ENCODE data around the gene PIK3R1.
A peak's percentile ranks its signal among the peaks of the same experiment; 100 is the strongest.

Gene PIK3R1

DNA sequence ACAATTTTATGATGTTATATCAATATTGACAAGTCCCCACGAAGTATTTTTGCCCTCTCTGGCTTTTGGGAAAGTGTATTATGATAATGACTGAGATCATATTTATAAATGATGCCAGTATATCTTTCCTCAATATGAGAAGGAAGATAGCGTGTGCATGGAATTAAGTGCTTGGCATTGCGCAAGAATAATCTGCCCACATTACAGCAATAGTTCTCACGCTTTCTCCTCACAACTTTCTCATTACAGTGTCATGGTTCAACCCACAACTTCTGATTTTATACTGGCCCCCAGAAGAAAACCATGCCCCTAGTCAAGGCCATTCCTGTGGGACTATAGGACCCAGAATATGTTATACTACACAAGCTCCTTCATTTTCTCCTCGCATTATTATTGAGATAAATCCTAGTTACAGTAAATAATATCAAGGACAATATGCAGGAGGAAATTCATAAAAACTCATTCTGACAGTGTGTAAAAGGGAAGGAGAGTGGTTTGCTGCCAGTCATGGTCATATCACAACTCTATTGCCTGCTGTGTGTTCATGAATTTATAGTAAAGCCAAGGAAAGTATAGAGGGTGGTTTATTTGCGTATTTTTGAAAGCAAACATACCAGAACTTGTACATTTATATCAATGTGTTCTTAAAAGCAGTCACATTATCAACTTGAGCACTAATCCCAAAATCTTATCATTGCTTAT, 114.1 kb downstream of the PIK3R1 start:
- DNase-seq (ENCODE audit: low read depth in 2 of 2) = no peak

DNA sequence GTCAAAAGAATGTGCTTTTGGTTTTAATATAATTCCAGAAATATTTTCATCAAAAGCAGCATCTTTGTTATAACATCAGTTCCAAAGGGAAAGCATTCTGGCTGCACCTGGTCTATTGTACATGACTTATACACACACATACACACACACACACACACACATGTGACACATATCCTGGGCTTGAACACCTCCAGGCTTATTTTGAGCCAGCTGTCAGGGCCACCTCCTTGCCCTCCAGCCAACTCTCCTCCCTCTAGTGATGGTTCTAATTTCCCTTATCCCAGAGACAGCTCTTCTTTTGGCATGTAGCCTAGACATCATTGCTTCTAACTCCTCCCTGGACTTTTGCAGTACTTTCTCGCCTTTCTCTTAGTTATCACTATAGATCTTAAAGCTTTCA, 115.0 kb downstream of the PIK3R1 start:
- DNase-seq (ENCODE audit: low read depth in 2 of 2) = no peak

DNA sequence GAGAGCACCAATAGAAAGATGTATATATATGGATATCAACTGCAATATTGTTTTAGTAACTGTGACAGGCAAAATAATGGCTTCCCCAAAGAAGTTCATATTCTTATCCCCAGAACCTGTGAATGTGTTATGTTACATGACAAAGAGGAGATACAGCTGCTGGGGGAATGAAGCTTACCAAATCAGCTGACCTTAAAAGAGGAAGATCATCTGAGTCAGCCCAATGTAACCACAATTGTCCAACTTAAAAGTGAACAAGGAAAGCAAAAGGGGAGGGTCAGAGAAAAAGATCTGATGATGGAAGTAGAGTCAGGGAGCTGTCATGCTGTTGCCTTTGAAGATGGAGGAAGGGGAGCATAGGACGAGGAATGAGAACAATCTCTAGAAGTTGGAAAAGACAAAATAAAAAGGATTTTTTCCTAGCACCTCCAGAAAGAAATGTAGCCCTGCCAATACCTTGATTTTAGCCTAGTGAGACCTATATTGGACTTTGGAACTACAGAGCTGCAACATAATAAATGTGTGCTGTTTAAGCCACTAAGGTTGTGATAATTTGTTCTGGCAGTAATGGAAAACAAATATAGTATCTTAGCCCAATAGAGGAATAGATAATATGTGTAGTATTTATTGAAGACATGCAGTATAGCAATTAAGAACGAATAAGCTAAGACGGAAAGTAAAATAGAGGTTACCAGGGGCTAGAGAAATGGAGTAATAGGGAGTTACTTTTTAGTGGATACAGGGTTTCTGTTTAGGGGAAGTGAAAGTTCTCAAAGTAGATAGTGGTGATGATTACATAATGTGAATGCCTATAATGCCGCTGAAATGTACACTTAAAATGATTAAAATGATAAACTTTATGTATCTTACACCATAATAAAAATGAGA, 115.9 kb downstream of the PIK3R1 start:
- no peak for DNase-seq (ENCODE audit: low read depth in 2 of 2)

DNA sequence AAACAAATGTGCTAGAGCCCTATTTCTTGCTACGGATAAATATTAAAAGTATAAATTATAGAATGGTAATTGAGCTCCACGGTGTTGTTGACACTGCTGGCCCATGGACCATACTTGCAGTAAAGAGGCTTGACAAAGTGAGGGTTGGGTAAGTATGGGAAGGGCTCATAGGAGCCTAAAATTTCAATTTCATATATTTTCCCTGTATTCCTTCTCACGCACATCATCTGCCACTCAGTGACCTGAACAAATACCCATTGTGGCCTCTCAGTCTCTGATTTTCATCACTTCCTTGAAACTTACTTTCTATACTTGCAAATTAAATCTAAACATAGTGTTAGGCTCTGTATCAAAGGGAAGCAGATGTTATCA, 116.5 kb downstream of the PIK3R1 start:
- DNase-seq (ENCODE audit: low read depth in 2 of 2) = no peak

DNA sequence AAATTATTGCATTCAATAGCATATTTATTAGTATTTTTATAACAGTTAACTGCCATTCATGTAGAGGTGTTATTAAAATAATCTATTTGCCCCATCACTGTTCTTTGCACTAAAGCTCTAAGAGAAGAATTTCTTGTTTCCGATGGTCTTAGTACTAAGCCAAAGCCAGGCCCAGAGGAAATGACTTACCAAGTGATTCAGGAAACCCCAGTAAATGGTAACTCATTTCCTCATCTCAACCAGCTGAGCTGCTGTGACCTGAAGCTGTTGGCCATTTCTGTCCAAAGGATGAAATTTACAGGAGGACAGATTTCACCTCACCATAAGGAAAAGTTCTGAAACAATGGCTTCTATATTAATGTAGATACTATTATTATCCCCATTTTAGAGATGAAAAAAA, 117.0 kb downstream of the PIK3R1 start:
- DNase-seq (ENCODE audit: low read depth in 2 of 2) = no peak

DNA sequence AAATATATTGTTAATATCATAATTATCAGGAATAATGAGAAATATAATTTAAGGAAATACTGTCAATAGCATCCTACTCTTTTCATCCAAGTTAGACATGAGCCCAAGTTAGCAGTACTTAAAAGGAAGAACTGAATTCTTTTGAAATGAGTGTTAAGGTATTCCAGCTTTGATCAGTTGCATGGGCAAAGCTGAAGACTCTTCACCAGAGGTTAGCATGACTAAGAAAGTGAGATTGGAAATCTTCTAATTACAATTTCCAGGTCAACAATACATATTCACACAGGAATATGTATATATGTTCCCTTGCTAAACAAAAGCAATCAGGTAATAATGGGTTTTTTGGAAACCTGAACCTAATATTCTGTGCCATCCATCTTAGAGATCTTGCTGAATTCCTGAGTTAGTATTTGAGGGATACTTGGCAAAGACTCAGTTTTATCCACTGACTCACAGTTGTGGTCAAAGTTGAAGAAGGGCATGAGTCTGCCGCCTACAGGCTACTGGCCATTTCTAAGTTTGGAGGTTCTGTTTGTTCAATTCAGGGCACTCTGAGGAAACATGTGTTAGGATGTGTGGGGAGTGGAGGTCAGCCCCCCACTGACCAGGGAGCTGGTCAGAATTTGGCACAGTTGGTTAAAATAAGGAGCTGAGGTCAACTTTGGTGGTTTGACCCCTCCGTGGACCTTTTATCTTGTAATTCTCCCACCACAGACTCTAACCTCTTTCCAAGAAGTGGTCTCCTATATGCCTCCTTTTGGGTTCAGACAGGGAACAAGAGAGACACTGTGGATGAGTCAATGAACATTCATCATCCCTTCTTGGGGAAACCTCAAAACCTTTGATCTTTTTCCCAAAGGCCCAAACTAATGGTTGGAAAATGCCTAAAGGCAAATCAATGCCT, 118.3 kb downstream of the PIK3R1 start:
- no peak for DNase-seq (ENCODE audit: low read depth in 2 of 2)

DNA sequence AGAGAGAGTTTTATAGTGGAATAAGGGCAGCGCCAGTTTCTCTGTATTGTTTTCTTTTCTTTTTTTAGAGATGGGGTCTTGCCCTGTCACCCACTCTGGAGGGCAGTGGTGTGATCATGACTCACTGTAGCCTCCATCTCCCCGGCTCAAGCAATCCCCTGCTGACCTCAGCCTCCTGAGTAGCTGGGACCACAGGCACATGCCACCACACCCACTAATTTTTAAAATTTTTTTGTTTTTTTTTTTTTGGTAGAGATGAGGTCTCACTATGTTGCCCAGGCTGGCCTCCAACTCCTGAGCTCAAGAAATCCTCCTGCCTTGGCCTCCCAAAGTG, 119.0 kb downstream of the PIK3R1 start:
- DNase-seq (ENCODE audit: low read depth in 2 of 2) = no peak

DNA sequence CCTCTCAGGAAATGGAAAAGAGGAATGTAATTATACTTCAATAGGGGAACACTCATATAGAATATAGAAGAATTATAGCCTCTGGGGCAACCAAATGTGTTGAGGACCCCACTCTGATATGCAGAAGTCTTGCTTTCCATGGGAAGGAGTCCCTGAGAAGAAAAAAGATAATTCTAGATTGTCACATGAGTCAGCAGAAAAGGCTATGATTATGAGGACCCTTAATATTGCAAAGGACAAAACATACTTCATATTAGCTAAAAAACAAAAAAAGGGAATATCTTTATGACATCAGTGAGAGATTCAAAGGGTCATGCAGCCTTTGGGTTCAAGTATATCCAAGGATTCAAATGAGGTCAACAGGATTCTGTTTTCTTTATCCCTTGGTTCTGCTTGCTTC, 119.5 kb downstream of the PIK3R1 start:
- no peak for DNase-seq (ENCODE audit: low read depth in 2 of 2)

DNA sequence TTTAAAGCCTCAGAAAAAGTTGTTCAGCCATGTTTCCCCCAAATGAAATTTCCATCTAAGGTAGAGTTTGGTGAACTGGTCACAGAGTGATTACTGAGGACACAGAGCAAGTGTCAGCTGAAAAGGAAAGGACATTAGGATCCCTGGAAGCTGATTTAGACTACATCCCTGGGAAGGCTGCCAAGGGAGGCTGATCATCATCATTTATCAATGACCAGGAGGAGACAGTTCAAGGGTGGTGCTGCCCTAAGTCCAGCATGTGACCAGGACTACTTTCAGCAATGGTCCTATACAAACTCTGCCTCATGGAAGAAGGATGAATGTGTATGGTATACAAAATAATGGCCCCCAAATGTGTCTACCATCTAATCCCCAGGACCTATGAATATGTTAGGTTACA, 120.6 kb downstream of the PIK3R1 start:
- no peak for DNase-seq (ENCODE audit: low read depth in 2 of 2)

DNA sequence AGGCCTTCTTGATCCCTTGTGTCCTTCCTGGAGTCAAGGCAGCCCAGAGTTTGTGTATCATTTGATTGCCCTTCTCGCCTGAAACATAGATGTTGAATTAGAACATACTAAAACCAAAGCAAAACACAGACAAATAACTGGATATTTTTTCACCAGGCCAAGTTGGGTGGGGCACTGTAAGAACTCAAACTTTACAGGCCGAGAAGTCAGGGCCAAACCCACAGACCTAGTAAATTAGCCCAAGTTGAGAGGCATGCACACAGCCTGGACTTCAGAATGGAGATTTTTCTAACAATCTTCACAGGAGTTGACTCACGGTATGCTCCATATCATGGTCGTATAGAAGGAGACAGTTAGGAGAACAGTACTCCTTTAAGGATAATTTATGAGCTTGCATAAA, 121.7 kb downstream of the PIK3R1 start:
- no peak for DNase-seq (ENCODE audit: low read depth in 2 of 2)

DNA sequence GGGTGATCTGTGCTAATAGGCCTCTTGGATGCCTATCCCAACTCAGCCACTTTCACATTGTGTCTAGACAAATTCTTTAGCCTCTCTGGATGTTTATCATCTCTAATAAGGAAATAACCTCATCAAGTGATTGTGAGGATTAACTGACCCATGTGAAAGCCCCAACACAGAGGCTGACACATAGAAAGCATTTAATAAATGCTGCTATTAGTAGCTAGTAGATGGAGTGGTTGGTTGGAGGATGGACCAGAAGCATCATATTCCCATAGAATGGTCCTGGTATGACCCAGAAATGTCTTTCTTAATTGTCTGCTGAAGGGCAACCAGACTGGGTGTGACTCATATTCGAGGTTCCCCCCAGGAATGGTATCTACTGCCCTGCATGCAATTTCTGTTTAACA, 124.4 kb downstream of the PIK3R1 start:
- no peak for DNase-seq (ENCODE audit: low read depth in 2 of 2)

DNA sequence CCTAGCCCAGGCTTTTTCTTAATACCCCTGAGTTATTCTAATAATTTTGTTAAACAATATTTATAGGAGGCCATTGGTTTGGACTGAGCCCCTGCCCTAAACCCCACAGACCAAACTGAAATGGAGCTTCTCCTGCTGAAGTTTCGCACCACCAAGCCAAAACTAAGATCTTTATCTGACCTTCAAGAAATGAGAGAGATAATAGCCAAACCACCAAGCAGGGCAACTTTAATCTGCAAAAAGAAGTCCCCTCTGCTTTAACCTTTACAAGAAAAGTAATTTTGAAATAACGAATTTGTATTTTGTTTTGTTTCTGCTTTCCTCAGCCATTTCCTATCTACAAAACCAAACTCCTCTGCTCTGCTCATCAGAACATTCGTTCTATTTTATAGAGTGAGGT, 125.5 kb downstream of the PIK3R1 start:
- DNase-seq (ENCODE audit: low read depth in 2 of 2) = no peak

DNA sequence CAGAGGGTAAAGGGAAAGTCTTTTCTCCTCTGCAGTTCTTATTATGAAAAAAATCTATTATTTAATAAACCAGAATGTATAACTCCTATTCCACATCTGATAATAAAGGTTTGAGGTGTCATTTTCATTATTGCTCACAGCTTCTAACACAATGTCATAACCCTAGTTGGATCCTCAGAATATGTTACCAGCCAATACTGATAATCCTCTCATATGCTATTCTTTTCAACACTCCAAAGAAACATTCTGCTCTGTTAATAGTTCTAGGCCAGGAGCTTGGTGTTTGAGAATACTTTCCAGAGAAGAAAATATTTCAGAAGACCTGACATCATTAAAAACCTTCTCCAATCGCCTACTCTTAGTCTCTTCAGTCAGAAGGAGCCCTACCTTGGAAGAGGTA, 127.1 kb downstream of the PIK3R1 start:
- DNase-seq (ENCODE audit: low read depth in 2 of 2) = no peak

DNA sequence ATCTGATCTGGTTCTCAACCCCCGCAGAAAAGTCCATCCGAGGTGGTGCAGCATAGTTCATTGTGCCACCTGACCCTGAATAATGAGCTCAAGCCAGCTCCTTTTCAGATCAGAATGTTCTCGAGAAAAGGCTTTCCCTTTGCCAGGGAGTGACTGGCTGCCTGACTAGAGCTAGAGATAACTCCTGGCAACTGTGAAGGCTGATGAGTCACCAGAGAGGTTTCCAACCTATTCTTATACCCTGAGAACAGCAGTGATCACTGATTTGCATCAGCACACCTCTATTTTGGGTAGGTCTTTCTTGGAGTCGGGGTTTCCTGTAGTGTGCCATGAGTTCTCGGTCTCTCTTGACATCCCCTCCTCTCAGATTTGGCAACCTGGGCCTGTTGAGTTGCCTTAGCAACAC, 127.9 kb downstream of the PIK3R1 start:
- DNase-seq (ENCODE audit: low read depth in 2 of 2) = peak in 1 of 2 donors; percentile 20

DNA sequence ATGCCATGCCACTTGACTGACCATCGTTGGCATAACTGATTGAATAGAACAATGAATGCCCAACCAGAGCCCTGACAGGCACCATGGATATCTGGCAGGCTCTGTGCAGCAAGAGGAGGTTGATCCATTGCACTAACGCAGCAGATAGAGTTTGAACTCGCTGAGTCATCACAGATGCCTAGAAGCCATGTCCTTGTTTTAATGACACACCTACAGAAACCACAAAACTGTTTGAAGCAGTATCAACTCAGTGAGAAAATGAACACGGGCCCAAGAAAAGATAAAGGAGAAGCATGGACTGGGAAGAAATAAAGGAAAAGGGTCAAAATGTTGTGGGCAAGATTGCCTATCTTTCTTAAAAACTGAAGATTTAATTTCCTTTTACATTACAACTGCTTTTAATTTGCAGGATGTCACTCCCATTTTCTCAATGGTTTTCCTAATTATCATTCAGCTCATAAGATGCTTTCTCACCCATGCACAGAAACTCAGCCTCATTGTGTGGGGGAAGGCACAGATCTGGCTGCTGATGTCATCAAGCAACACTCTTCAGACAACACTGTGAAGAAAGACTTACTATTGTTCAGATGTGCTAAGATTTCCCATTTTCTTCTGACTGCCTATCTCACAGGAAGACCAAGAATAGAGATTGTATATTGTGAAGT, 129.0 kb downstream of the PIK3R1 start:
- DNase-seq (ENCODE audit: low read depth in 2 of 2) = no peak

DNA sequence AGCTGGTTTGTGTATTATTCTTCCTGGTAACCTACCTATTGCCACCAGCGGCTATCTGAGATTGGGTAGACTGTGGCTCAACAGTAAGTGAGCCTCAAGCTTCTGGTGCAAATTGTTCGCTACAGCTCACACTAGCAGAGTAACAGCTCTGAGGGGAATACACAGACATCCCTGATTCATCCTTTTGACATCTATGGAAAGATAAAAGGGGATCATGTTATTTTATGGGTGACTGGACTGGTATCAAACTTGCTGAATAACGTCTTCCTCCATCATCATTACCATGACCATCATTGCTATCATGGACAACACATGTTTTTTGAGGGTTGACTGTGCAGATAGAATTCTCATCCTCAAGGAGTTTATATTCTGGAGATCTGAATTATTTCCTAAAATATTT, 129.6 kb downstream of the PIK3R1 start:
- DNase-seq (ENCODE audit: low read depth in 2 of 2) = no peak

DNA sequence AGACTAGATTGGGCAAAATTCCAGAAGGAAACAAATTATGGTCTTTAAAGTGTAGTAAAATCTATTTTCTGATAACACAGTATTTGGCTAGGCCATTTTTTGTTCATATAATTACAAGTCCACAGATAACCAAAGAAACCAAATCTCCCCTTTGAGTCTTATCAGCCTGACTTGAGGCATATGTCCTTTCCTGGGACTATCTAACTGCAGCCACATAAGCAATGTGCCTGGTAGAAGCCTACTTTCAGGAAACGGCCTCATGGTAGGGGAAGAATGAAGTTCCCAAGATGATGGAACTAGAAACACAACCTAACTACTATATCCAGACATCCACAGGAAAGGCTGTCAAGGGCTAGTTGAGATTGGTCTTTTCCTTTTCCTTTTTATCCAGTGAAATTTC, 130.0 kb downstream of the PIK3R1 start:
- no peak for DNase-seq (ENCODE audit: low read depth in 2 of 2)

DNA sequence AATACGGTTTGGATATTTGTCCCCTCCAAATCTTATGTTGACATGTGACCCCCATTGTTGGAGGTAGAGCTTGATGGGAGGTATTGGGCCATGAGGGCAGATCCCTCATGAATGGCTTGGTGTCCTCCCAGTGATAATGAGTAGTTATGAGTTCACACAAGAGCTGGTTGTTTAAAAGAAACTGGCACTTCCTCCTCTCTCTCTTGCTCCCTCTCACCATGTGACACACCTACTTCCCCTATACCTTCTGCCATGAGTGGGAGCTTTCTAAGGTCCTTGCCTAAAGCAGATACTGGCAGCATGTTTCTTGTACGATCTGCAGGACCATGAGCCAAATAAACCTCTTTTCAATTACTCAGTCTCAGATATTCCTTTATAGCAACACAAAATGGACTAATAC, 132.0 kb downstream of the PIK3R1 start:
- DNase-seq (ENCODE audit: low read depth in 2 of 2) = no peak

DNA sequence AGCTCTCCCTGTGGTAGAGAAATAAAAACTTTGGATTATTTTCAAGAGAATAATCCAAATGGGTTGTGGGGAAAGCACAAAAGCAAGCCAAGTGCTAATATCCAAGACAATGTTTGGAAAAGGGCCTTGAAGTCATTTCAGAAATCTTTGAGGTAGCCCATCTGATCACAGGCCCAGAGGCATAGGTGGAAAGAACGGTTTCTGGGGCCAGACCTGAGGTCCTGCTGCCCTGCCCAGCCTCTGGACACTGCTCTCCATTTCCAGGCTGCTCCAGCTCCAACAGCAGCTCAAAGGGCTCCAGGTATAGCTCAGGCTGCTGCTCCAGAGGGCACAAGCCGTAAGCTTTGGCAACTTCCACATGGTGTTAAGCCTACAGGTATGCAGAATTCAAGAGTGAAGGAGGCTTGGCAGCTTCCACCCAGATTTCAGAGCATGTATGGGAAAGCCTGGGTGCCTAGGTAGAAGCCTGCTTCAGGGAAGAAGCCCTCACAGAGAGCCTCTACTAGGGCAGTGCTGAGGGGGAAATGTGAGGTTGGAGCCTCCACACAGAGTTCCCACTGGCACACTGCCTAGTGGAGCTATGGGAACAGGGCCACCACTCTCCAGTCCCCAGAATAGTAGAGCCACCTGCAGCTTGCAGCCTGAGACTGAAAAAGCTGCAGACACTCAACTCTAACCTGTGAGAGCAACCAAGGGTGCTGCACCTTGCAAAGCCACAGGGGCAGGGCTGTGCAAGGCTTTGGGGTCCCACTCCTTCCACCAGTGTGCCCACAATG, 133.1 kb downstream of the PIK3R1 start:
- DNase-seq (ENCODE audit: low read depth in 2 of 2) = no peak

DNA sequence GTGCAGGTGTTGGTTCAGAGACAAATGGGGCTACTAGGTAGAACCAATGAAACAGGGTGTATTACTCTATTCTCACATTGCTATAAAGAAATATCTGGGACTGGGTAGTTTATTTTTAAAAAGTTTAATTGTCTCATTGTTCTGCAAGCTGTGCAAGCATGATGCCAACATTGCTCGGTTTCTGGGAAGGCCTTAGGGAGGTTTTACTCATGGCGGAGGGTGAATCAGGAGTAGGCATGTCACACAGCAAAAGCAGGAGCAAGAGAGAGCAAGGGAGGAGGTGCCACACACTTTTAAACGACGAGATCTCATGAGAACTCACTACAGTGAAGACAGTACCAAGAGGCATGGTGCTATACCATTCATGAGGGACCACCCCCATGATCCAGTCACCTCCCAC, 134.6 kb downstream of the PIK3R1 start:
- no peak for DNase-seq (ENCODE audit: low read depth in 2 of 2)
